GM18951 (cell line): ENCODE data around the gene MOB3C.

Experiments
- POLR2A ChIP-seq: IDR thresholded peaks from 4 replicates; pipeline ENCODE4 v1.6.1; 2011; ENCODE audit warnings: mild to moderate bottlenecking; ENCODE audit not compliant: insufficient read length, insufficient read depth; ENCODE audit errors: extremely low read depth
- in situ Hi-C: fragments of 300-500 bp; cut with MboI; formaldehyde crosslinking; loops from one replicate; pipeline ENCODE4 v1.12.0; 2022; ENCODE audit warnings: low sequenced_read_pairs, mixed read lengths, inconsistent platforms; ENCODE audit not compliant: unreplicated experiment

MOB3C gene

GRCh38 chr1:46606255-46606965, 10.2 kb downstream of the MOB3C start:
- TF ChIP-seq POLR2A = no peak
- in situ Hi-C loops = no loop called here

DNA sequence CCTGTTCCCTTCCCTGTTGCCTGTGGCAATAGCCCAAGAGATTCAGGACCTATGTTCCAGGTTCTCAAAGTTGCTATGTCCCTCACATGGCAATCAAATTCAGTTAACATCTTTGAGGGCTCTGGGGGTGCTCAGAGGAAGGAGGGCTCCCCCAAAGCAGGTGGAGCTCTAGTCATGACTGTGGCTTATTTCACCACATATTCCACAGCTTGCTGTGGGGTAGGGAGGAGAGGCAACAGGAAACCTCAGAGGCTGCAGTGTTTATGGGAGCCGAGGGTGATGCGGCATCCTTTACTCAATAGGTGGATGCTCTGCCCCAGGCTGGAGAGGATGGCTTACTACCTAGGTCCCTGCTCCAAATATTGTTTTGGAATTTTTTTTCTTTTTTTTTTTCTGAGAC, 11.4 kb downstream of the MOB3C start:
- no peak for TF ChIP-seq POLR2A
- in situ Hi-C loops = no loop called here

DNA sequence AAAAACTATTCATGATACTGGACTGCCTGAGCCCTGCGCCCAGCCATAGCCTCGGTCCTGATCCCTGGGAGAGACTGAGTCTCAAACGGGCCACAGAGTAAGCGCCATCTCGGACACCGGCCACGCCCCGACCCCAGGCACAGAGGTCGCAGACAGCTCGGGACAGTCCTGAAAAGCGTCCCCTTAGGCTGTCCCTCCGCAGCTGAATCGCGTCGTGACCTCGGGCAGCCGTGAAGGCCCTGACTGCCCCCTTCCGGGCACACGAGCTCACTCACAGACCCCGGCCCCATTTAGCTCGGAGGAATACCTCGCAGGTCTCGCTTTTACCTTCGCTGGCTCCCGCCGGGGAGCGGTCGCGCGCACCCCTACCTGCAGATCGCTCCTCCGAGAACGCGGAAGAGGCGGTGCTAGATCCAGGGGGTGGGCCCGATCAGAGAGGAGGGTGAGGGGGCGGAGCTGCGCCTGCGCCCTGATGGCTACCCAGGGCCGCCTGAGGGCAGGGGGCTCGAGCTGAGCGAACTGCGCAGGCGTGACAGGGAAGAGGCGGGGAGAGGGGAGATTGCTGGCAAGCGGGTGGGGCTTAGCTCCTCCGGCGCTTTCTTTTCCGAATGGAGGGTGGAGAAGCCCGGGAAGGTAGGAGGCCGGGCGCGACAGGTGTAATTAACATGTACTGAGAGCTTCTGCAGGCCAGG, 12.6 kb downstream of the MOB3C start, which contains the start of gene MKNK1:
Gene MKNK1, minus strand, starts transcription at position 411 of the 692 bp plus-strand sequence. CDS start 20,941 bp downstream, outside the sequence.
- peak; percentile 97 for TF ChIP-seq POLR2A
- in situ Hi-C loops = no loop called here

- no peak for TF ChIP-seq POLR2A
- in situ Hi-C loops = no loop called here
Measured at GRCh38 chr1:46603481-46603857, 13.1 kb downstream of the MOB3C start.

DNA sequence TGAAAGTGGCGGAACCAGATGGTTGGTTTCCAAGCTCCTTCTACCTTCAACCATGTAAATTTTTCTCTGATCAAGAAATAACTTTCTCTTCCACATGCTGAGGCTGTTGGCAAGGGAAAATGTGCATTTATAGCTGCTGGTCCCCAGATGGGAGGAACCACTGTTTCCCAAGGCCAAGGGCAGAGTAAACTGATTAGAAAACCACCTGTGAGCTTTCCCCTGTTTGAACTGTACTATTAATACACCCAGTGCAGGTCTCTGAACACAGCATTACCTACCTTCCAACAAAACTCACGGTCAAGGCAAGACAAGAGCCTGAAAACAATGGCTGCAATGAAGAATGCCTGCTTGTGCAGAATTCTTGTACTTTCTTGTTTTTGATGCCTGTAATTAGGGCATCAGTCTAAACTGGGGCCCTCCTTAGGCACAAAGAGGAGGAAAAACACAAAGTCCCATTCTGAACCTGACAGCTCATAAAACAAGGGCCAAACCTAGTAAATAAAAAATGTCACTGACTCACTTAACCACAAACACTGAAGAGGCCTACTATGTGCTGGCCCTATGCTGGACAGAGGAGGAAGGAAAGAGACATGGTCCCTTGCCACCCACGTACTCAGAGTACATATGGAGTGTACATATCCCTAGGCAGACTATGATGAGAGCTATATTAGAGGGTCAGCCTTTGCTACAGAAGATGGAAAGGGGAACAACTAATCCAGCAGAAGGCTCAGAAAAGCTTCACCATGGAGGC, 15.2 kb downstream of the MOB3C start:
- in situ Hi-C loops = no loop called here
- TF ChIP-seq POLR2A = no peak

GRCh38 chr1:46599059-46599970, 17.3 kb downstream of the MOB3C start:
- in situ Hi-C loops = no loop called here
- TF ChIP-seq POLR2A = no peak

DNA sequence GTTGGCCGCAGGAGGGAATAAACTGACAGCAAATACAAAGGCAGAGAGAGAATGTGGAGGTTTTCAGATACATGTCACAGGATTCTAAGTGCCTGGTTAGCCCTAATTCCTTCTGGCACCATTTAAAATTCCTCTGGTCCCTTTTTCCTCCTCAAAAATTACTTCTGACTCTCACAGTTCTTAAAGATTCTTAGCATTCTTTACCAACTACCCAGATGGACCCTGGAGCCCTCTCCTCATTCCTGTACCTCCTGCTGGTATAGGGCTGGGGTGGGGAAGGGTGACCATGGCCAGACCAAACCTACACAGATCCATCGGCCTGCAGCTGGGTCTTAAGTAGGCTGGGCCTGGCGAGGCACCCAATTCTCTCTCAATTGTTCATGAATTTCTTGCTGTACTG, 19.8 kb downstream of the MOB3C start:
- no peak for TF ChIP-seq POLR2A
- in situ Hi-C loops = no loop called here

DNA sequence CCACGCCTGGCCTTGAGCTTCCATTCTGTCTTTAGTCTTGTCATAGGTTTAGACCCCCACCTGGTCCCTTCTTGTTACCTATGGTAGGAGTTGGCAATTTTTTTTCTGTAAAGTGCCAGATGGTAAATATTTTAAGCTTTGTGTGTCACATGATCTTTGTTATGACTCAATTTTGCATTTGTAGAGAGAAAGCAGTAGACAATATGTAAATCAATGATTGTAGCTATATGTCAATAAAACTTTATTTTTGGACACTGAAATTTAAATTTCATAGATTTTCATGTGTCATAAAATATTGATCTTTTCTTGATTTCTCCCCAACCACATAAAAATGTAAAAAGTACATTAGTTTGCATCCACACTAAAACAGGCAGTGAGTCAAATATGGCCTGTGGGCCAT, 20.6 kb downstream of the MOB3C start:
- no peak for TF ChIP-seq POLR2A
- in situ Hi-C loops = no loop called here

- in situ Hi-C loops = no loop called here
- no peak for TF ChIP-seq POLR2A
Measured at GRCh38 chr1:46595127-46595526, 21.5 kb downstream of the MOB3C start.

DNA sequence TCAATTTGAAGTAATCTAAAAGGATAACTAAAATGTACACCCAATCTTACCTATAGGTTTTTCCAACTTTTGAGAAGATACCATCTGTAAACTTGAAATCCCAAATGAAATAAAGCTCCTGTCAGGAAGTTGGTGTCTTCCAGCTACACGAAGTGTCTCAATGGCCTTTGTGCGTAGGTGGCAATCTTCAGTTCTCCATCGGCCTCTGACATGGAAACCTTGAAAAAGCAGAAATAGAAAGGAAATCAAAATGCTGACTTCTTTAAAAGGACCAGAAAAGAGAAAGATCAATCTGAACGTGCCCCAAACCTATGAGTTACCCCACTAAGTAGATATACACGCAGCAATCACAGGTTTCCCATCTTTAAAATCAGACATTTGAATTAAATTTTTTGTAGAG, 22.5 kb downstream of the MOB3C start:
- in situ Hi-C loops = no loop called here
- TF ChIP-seq POLR2A = no peak

DNA sequence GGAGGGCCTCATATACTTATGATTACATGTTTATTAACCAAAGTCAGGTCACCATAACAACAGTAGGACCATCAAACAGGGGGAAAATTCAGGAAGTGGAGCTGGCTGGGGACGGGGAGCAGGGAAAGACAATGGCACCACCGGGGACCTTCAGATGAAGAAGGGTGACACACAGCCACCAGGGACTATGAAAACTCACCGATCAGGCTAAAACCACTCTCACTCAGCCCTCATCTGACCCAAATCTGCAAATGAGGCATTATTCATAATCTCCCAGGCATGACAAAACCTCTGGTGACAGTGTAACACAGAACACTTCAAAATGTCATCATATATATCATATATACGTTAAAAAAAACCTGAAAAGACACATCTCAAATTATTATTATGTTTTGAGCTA, 23.8 kb downstream of the MOB3C start:
- in situ Hi-C loops = no loop called here
- no peak for TF ChIP-seq POLR2A

DNA sequence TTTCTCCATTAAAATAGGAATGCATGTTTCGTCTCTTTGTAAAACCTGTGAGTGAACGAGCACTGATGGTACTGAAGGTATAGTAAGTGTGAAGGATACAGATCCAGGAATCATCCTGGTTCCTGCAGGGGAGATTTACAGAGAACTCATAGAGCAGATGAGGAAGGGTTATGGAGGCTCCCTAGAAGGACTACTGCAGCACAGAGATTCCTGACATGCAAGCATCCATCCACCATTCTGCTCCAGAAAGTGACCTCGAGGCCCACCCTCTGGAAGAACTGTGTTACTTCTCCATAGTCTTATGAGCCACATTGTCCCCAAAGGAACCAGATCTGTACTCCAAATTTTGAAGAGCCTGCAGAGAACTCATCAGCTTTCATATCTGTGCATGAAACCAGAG, 27.1 kb downstream of the MOB3C start:
- in situ Hi-C loops = no loop called here

GRCh38 chr1:46587069-46587468, 29.5 kb downstream of the MOB3C start:
- in situ Hi-C loops = no loop called here

More for the DNA sequence above, 27.1 kb downstream of the MOB3C start:
- no peak for TF ChIP-seq POLR2A

More at GRCh38 chr1:46587069-46587468, 29.5 kb downstream of the MOB3C start:
- TF ChIP-seq POLR2A = no peak
